Right cardiac atrium (tissue), 5 donors: Measurements from ENCODE around the gene AGBL1. TPM values are rescaled to one million over a fixed set of nuclear protein-coding genes. Genes with fewer than 3 reads are reported as not detected.

Experiments used
- ATAC-seq, 2 donors: fragments of 200-7000 bp; cut with Tn5 transposase; one replicate each; pipeline versions ENCODE4 v1.8.0 to v1.9.1; 2020; ENCODE audit warnings: moderate library complexity in 2 of 2, mild to moderate bottlenecking in 1 of 2
- DNase-seq, 3 donors: peaks; one replicate each; pipeline ENCODE4 v3.0.0-alpha.2; 2020
- H3K27ac ChIP-seq: one replicate; pipeline ENCODE4 v1.5.1; 2013; ENCODE audit warnings: mild to moderate bottlenecking, low read length, control low read depth, moderate library complexity
- H3K27me3 ChIP-seq: one replicate; pipeline ENCODE4 v1.6.1; 2013; ENCODE audit not compliant: control insufficient read depth, insufficient read depth
- H3K4me1 ChIP-seq: one replicate; pipeline ENCODE4 v1.6.1; 2013; ENCODE audit warnings: low read length; ENCODE audit not compliant: control insufficient read depth, insufficient read depth
- H3K4me3 ChIP-seq: one replicate; pipeline ENCODE4 v1.5.1; 2013; ENCODE audit warnings: low read length, control low read depth
- H3K9me3 ChIP-seq: one replicate; pipeline ENCODE4 v1.6.1; 2013; ENCODE audit warnings: low read length; ENCODE audit not compliant: control insufficient read depth
- WGBS: extraction: QIAGEN DNeasy Blood & Tissue Kit; methylation state at CpG from one replicate; pipeline ENCODE4 v1.1.7; 2013; 5-methylcytosine and 5-hydroxymethylcytosine counted together
- intact Hi-C, 4 donors: fragments of 100-400 bp; cut with DNase I; formaldehyde crosslinking; loops; one replicate each; pipeline versions ENCODE4 v1.11.0 to v1.14.0; 2022 to 2023
- polyA plus RNA-seq: library from polyadenylated mRNA; stranded (reverse); fragments of 200-250 nt; gene quantifications from one replicate; pipeline ENCODE4 v1.2.3, GENCODE V29; 2013
- total RNA-seq, 4 donors: library from RNA; stranded (reverse); fragmentation: NEBNext Ultra II Directional; extraction: Animal tissue kit (Norgen Biotek cat#: 25700); gene quantifications; one replicate each; pipeline ENCODE4 v1.2.1, GENCODE V29; 2021
- donor health status: healthy with polysubstance abuse.
- donor health status: DM: no; HTN: yes; CAD: no.
- donor health status: DM: no; HTN: no; CAD: no.
- donor health status: DM: no; HTN: yes; CAD: no; lungs with severe emphysema.
- donor health status: DM: yes; HTN: yes; CAD: no.

AGBL1 gene
- total and polyA plus RNA-seq, 5 donors, result not detected

- intact Hi-C loops, result no loop called here
- Histone ChIP-seq H3K27me3 (no peaks in the 10 kb centered on the region), H3K9me3 (no peaks in the 10 kb centered on the region), H3K4me3 (no peak overlapping the region), H3K4me1 (no peaks in the 10 kb centered on the region), H3K27ac (no peak overlapping the region)
- DNase-seq (no peak), ATAC-seq (no peak)
- WGBS, result 73% methylated on average over 6 of the region's 6 CpGs
Observed at GRCh38 chr15:86653344-86654197, 573.9 kb downstream of the AGBL1 start.

- intact Hi-C loops, result no loop called here
- DNase-seq, result no peak
- no peak overlapping the region for H3K27ac ChIP-seq
- no peaks in the 10 kb centered on the region for H3K27me3 ChIP-seq
- no peaks in the 10 kb centered on the region for H3K4me1 ChIP-seq
- WGBS, result 81% methylated on average over 3 of the region's 3 CpGs
- ATAC-seq, result no peak
- no peak overlapping the region for H3K4me3 ChIP-seq
- H3K9me3 ChIP-seq, result no peaks in the 10 kb centered on the region
Observed at GRCh38 chr15:86654501-86654900, 574.8 kb downstream of the AGBL1 start.

- H3K4me1 ChIP-seq, result no peaks in the 10 kb centered on the region
- H3K9me3 ChIP-seq, result no peaks in the 10 kb centered on the region
- 81% methylated on average over 2 of the region's 2 CpGs for WGBS
- H3K27ac ChIP-seq, result no peak overlapping the region
- intact Hi-C loops, result no loop called here
- no peak for ATAC-seq
- no peak for DNase-seq
- no peaks in the 10 kb centered on the region for H3K27me3 ChIP-seq
- H3K4me3 ChIP-seq, result no peak overlapping the region
Observed at GRCh38 chr15:86657305-86657704, 577.6 kb downstream of the AGBL1 start.

- intact Hi-C loops, result no loop called here
- 65% methylated on average over 5 of the region's 5 CpGs for WGBS
- no peaks in the 10 kb centered on the region for H3K9me3 ChIP-seq
- no peak overlapping the region for H3K4me3 ChIP-seq
- DNase-seq, result no peak
- no peak for ATAC-seq
- no peak overlapping the region for H3K27ac ChIP-seq
- H3K4me1 ChIP-seq, result no peaks in the 10 kb centered on the region
- no peaks in the 10 kb centered on the region for H3K27me3 ChIP-seq
Observed at GRCh38 chr15:86659724-86660411, 580.2 kb downstream of the AGBL1 start.

- intact Hi-C loops, result no loop called here
- 80% methylated on average over 7 of the region's 7 CpGs for WGBS
- ATAC-seq (no peak), DNase-seq (no peak)
- no peak overlapping the region for H3K4me3 ChIP-seq
- no peaks in the 10 kb centered on the region for H3K27me3 ChIP-seq
- no peaks in the 10 kb centered on the region for H3K4me1 ChIP-seq
- H3K9me3 ChIP-seq, result no peaks in the 10 kb centered on the region
- no peak overlapping the region for H3K27ac ChIP-seq
Observed at GRCh38 chr15:86661580-86661979, 581.9 kb downstream of the AGBL1 start.

GRCh38 chr15:86663304-86663703 lies 583.6 kb downstream of the AGBL1 start:
- ATAC-seq, result no peak
- H3K4me3 ChIP-seq, result no peak overlapping the region
- WGBS, result 35% methylated on average over 1 of the region's 1 CpG
- H3K27ac ChIP-seq, result no peak overlapping the region
- intact Hi-C loops, result no loop called here
- no peak for DNase-seq
- H3K27me3 ChIP-seq, result no peaks in the 10 kb centered on the region
- no peaks in the 10 kb centered on the region for H3K9me3 ChIP-seq
- no peaks in the 10 kb centered on the region for H3K4me1 ChIP-seq

GRCh38 chr15:86663979-86664378 lies 584.3 kb downstream of the AGBL1 start:
- intact Hi-C loops, result no loop called here
- H3K9me3 ChIP-seq, result no peaks in the 10 kb centered on the region
- DNase-seq (no peak), ATAC-seq (no peak)
- no peak overlapping the region for H3K4me3 ChIP-seq
- H3K4me1 ChIP-seq, result no peaks in the 10 kb centered on the region
- no peaks in the 10 kb centered on the region for H3K27me3 ChIP-seq
- H3K27ac ChIP-seq, result no peak overlapping the region
- 61% methylated on average over 2 of the region's 2 CpGs for WGBS

GRCh38 chr15:86664581-86664980 lies 584.9 kb downstream of the AGBL1 start:
- Histone ChIP-seq H3K4me1 (no peaks in the 10 kb centered on the region), H3K27ac (no peak overlapping the region), H3K4me3 (no peak overlapping the region), H3K9me3 (no peaks in the 10 kb centered on the region), H3K27me3 (no peaks in the 10 kb centered on the region)
- intact Hi-C loops, result no loop called here
- ATAC-seq (no peak), DNase-seq (no peak)
- WGBS, result 91% methylated on average over 1 of the region's 1 CpG

GRCh38 chr15:86676002-86676401 lies 596.3 kb downstream of the AGBL1 start:
- intact Hi-C loops, result no loop called here
- WGBS, result 95% methylated on average over 4 of the region's 4 CpGs
- Histone ChIP-seq H3K9me3 (no peaks in the 10 kb centered on the region), H3K4me1 (no peaks in the 10 kb centered on the region), H3K4me3 (no peak overlapping the region), H3K27me3 (no peaks in the 10 kb centered on the region), H3K27ac (no peak overlapping the region)
- DNase-seq, result no peak
- ATAC-seq, result no peak

GRCh38 chr15:86677278-86677677 lies 597.6 kb downstream of the AGBL1 start:
- ATAC-seq, result no peak
- H3K4me1 ChIP-seq, result no peaks in the 10 kb centered on the region
- 39% methylated on average over 6 of the region's 6 CpGs for WGBS
- no peak overlapping the region for H3K27ac ChIP-seq
- H3K27me3 ChIP-seq, result no peaks in the 10 kb centered on the region
- H3K4me3 ChIP-seq, result no peak overlapping the region
- intact Hi-C loops, result no loop called here
- no peaks in the 10 kb centered on the region for H3K9me3 ChIP-seq
- DNase-seq, result no peak

- no peaks in the 10 kb centered on the region for H3K27me3 ChIP-seq
- intact Hi-C loops, result no loop called here
- no peaks in the 10 kb centered on the region for H3K4me1 ChIP-seq
- no peak overlapping the region for H3K4me3 ChIP-seq
- H3K27ac ChIP-seq, result no peak overlapping the region
- H3K9me3 ChIP-seq, result no peaks in the 10 kb centered on the region
- 78% methylated on average over 3 of the region's 3 CpGs for WGBS
- DNase-seq, result no peak
- ATAC-seq, result no peak
Observed at GRCh38 chr15:86685263-86685662, 605.6 kb downstream of the AGBL1 start.
